PC-3 (cell line): ENCODE data around the gene RHOG.

ENCODE experiments used
- CTCF ChIP-seq: fragments of 300-600 bp; sonication (generic); conservative IDR thresholded peaks from 2 replicates; pipeline ENCODE4 v1.5.1; 2017; ENCODE audit warnings: antibody characterized with exemption, low read depth, mild to moderate bottlenecking, low read length
- EZH2 ChIP-seq: fragments of 300-600 bp; sonication (generic); IDR thresholded peaks from one replicate; pipeline ENCODE4 v1.6.1; 2017; ENCODE audit warnings: antibody characterized with exemption, mild to moderate bottlenecking, low read length; ENCODE audit not compliant: unreplicated experiment
- EZH2phosphoT487 ChIP-seq: fragments of 300-600 bp; sonication (generic); IDR thresholded peaks from 2 replicates; pipeline ENCODE4 v1.6.1; 2018; ENCODE audit warnings: mild to moderate bottlenecking, antibody characterized with exemption, low read length, borderline replicate concordance

- TF ChIP-seq CTCF (no peak), EZH2 (no peak), EZH2phosphoT487 (no peak)
Observed at GRCh38 chr11:3855808-3856491, 15.2 kb upstream of the RHOG start.
